HEK293 (cell line): Measurements from ENCODE around the gene BIVM.

ENCODE experiments used
- EGR2 ChIP-seq: fragments of 450-650 bp; formaldehyde crosslinking; IDR thresholded peaks from 2 replicates; pipeline ENCODE4 v1.5.1; 2016; ENCODE audit warnings: low read depth, missing biosample characterization, missing genetic modification characterization
- IKZF3 ChIP-seq: fragments of 450-650 bp; IDR thresholded peaks from 2 replicates; pipeline ENCODE4 v1.5.0; 2018; ENCODE audit warnings: missing biosample characterization, mild to moderate bottlenecking, missing genetic modification characterization, moderate library complexity
- SP3 ChIP-seq: fragments of 450-650 bp; formaldehyde crosslinking; IDR thresholded peaks from 2 replicates; pipeline ENCODE4 v1.5.1; 2016; ENCODE audit warnings: missing biosample characterization, missing genetic modification characterization
- SP7 ChIP-seq: fragments of 450-650 bp; formaldehyde crosslinking; IDR thresholded peaks from 2 replicates; pipeline ENCODE4 v1.5.1; 2016; ENCODE audit warnings: missing biosample characterization, missing genetic modification characterization
- ZBTB48 ChIP-seq: fragments of 450-650 bp; formaldehyde crosslinking; IDR thresholded peaks from 2 replicates; pipeline ENCODE4 v1.5.1; 2016; ENCODE audit warnings: missing biosample characterization, missing genetic modification characterization
- ZNF121 ChIP-seq: fragments of 450-650 bp; formaldehyde crosslinking; IDR thresholded peaks from 2 replicates; pipeline ENCODE4 v1.5.1; 2016; ENCODE audit warnings: missing biosample characterization, missing genetic modification characterization
- ZNF239 ChIP-seq: fragments of 450-650 bp; formaldehyde crosslinking; IDR thresholded peaks from 2 replicates; pipeline ENCODE4 v1.5.1; 2016; ENCODE audit warnings: missing biosample characterization, missing genetic modification characterization
- ZNF24 ChIP-seq: fragments of 450-650 bp; formaldehyde crosslinking; IDR thresholded peaks from 2 replicates; pipeline ENCODE4 v1.5.1; 2016; ENCODE audit warnings: missing biosample characterization, missing genetic modification characterization
- ZNF549 ChIP-seq: fragments of 450-650 bp; IDR thresholded peaks from 2 replicates; pipeline ENCODE4 v1.5.1; 2018; ENCODE audit warnings: missing biosample characterization, missing genetic modification characterization, mild to moderate bottlenecking, inconsistent platforms, moderate library complexity
- ZNF658 ChIP-seq: fragments of 450-650 bp; formaldehyde crosslinking; IDR thresholded peaks from 2 replicates; pipeline ENCODE4; 2016; ENCODE audit warnings: missing biosample characterization, missing genetic modification characterization
- ZNF776 ChIP-seq: fragments of 450-650 bp; formaldehyde crosslinking; IDR thresholded peaks from 2 replicates; pipeline ENCODE4 v1.5.0; 2017; ENCODE audit warnings: missing biosample characterization, missing genetic modification characterization, borderline replicate concordance
- ZNF791 ChIP-seq: fragments of 450-650 bp; formaldehyde crosslinking; IDR thresholded peaks from 2 replicates; pipeline ENCODE4 v1.5.1; 2016; ENCODE audit warnings: missing biosample characterization, missing genetic modification characterization
- TF ChIP-seq, protein P1 (sequence below): fragments of 450-650 bp; formaldehyde crosslinking; IDR thresholded peaks from 2 replicates; pipeline ENCODE4 v1.5.1; 2016; ENCODE audit warnings: missing biosample characterization, missing genetic modification characterization
- TF ChIP-seq, protein P2 (sequence below): fragments of 450-650 bp; formaldehyde crosslinking; IDR thresholded peaks from 2 replicates; pipeline ENCODE4 v1.5.1; 2016; ENCODE audit warnings: missing biosample characterization, missing genetic modification characterization
- TF ChIP-seq, protein P3 (sequence below): fragments of 450-650 bp; formaldehyde crosslinking; IDR thresholded peaks from 2 replicates; pipeline ENCODE4 v1.5.1; 2017; ENCODE audit warnings: missing biosample characterization, missing genetic modification characterization
- TF ChIP-seq, protein P4 (sequence below): fragments of 450-650 bp; formaldehyde crosslinking; IDR thresholded peaks from 2 replicates; pipeline ENCODE4 v1.5.1; 2016; ENCODE audit warnings: missing biosample characterization, missing genetic modification characterization
- TF ChIP-seq, protein P5 (sequence below): fragments of 450-650 bp; formaldehyde crosslinking; conservative IDR thresholded peaks from 2 replicates; pipeline ENCODE4 v1.5.1; 2016; ENCODE audit warnings: low read depth, missing biosample characterization, missing genetic modification characterization
- TF ChIP-seq, protein P6 (sequence below): fragments of 450-650 bp; formaldehyde crosslinking; IDR thresholded peaks from 2 replicates; pipeline ENCODE4 v1.5.1; 2016; ENCODE audit warnings: missing biosample characterization, missing genetic modification characterization
- TF ChIP-seq, protein P7 (sequence below): fragments of 450-650 bp; formaldehyde crosslinking; optimal IDR thresholded peaks from 2 replicates; pipeline ENCODE3; 2016; ENCODE audit warnings: missing biosample characterization, mild to moderate bottlenecking, missing genetic modification characterization

Gene BIVM

DNA sequence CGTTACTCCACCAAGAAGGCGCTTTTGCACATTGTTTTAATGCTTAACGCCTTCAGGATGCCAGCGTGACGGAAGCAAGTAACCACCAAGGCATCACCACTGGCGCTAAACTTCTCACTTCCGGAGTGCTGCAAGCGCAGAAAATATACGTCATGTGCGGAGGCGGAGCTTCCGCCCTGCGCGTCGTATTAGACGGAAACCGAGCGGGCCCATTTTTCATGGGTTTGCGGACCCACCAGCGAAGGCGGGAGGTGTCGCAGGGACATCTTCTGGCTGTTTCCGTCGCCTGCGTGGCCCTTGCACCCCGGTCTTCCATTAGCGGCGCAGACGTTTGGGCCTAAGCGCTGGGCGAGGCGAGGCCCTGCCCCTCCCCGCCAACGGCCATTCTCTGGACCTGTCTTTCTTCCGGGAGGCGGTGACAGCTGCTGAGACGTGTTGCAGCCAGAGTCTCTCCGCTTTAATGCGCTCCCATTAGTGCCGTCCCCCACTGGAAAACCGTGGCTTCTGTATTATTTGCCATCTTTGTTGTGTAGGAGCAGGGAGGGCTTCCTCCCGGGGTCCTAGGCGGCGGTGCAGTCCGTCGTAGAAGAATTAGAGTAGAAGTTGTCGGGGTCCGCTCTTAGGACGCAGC is 46.8 kb downstream of the BIVM start, which contains the start of gene ERCC5 (continued):
- TF ChIP-seq, protein P1, sequence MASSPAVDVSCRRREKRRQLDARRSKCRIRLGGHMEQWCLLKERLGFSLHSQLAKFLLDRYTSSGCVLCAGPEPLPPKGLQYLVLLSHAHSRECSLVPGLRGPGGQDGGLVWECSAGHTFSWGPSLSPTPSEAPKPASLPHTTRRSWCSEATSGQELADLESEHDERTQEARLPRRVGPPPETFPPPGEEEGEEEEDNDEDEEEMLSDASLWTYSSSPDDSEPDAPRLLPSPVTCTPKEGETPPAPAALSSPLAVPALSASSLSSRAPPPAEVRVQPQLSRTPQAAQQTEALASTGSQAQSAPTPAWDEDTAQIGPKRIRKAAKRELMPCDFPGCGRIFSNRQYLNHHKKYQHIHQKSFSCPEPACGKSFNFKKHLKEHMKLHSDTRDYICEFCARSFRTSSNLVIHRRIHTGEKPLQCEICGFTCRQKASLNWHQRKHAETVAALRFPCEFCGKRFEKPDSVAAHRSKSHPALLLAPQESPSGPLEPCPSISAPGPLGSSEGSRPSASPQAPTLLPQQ (tag by site-specific recombination): peak; percentile 98
- no peak for TF ChIP-seq ZNF791
- peak; percentile 58; the same call in 1 of the 2 replicates for TF ChIP-seq ZNF24 (tag by site-specific recombination)
- peak; percentile 58; the same call in 1 of the 2 replicates for TF ChIP-seq IKZF3 (tag by site-specific recombination)
- TF ChIP-seq, protein P2, sequence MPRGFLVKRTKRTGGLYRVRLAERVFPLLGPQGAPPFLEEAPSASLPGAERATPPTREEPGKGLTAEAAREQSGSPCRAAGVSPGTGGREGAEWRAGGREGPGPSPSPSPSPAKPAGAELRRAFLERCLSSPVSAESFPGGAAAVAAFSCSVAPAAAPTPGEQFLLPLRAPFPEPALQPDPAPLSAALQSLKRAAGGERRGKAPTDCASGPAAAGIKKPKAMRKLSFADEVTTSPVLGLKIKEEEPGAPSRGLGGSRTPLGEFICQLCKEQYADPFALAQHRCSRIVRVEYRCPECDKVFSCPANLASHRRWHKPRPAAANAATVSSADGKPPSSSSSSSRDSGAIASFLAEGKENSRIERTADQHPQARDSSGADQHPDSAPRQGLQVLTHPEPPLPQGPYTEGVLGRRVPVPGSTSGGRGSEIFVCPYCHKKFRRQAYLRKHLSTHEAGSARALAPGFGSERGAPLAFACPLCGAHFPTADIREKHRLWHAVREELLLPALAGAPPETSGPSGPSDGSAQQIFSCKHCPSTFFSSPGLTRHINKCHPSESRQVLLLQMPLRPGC (tag by site-specific recombination): 0 out of 2 replicates have a peak, but pooled peaks have one; percentile 43
- peak; percentile 82 for TF ChIP-seq SP7 (tag by site-specific recombination)
- no peak for TF ChIP-seq ZNF239 (tag by site-specific recombination)
- TF ChIP-seq, protein P3, sequence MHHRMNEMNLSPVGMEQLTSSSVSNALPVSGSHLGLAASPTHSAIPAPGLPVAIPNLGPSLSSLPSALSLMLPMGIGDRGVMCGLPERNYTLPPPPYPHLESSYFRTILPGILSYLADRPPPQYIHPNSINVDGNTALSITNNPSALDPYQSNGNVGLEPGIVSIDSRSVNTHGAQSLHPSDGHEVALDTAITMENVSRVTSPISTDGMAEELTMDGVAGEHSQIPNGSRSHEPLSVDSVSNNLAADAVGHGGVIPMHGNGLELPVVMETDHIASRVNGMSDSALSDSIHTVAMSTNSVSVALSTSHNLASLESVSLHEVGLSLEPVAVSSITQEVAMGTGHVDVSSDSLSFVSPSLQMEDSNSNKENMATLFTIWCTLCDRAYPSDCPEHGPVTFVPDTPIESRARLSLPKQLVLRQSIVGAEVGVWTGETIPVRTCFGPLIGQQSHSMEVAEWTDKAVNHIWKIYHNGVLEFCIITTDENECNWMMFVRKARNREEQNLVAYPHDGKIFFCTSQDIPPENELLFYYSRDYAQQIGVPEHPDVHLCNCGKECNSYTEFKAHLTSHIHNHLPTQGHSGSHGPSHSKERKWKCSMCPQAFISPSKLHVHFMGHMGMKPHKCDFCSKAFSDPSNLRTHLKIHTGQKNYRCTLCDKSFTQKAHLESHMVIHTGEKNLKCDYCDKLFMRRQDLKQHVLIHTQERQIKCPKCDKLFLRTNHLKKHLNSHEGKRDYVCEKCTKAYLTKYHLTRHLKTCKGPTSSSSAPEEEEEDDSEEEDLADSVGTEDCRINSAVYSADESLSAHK (tag by site-specific recombination): 0 out of 2 replicates have a peak, but pooled peaks have one; percentile 17
- peak; percentile 80 for TF ChIP-seq EGR2 (tag by site-specific recombination)
- TF ChIP-seq SP3: peak; percentile 95
- no peak; the same call in 1 of the 2 replicates for TF ChIP-seq ZBTB48 (tag by site-specific recombination)
- TF ChIP-seq ZNF776 (tag by site-specific recombination): no peak
- TF ChIP-seq, protein P4, sequence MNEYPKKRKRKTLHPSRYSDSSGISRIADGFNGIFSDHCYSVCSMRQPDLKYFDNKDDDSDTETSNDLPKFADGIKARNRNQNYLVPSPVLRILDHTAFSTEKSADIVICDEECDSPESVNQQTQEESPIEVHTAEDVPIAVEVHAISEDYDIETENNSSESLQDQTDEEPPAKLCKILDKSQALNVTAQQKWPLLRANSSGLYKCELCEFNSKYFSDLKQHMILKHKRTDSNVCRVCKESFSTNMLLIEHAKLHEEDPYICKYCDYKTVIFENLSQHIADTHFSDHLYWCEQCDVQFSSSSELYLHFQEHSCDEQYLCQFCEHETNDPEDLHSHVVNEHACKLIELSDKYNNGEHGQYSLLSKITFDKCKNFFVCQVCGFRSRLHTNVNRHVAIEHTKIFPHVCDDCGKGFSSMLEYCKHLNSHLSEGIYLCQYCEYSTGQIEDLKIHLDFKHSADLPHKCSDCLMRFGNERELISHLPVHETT (tag by site-specific recombination): peak; percentile 91
- TF ChIP-seq, protein P5, sequence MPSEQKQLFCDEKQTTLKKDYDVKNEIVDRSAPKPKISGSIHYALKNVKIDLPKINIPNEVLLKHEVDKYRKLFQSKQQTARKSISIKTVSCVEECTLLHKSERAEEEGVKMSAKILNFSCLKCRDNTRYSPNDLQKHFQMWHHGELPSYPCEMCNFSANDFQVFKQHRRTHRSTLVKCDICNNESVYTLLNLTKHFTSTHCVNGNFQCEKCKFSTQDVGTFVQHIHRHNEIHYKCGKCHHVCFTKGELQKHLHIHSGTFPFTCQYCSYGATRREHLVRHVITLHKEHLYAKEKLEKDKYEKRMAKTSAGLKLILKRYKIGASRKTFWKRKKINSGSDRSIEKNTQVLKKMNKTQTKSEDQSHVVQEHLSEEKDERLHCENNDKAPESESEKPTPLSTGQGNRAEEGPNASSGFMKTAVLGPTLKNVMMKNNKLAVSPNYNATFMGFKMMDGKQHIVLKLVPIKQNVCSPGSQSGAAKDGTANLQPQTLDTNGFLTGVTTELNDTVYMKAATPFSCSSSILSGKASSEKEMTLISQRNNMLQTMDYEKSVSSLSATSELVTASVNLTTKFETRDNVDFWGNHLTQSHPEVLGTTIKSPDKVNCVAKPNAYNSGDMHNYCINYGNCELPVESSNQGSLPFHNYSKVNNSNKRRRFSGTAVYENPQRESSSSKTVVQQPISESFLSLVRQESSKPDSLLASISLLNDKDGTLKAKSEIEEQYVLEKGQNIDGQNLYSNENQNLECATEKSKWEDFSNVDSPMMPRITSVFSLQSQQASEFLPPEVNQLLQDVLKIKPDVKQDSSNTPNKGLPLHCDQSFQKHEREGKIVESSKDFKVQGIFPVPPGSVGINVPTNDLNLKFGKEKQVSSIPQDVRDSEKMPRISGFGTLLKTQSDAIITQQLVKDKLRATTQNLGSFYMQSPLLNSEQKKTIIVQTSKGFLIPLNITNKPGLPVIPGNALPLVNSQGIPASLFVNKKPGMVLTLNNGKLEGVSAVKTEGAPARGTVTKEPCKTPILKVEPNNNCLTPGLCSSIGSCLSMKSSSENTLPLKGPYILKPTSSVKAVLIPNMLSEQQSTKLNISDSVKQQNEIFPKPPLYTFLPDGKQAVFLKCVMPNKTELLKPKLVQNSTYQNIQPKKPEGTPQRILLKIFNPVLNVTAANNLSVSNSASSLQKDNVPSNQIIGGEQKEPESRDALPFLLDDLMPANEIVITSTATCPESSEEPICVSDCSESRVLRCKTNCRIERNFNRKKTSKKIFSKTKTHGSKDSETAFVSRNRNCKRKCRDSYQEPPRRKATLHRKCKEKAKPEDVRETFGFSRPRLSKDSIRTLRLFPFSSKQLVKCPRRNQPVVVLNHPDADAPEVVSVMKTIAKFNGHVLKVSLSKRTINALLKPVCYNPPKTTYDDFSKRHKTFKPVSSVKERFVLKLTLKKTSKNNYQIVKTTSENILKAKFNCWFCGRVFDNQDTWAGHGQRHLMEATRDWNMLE (tag by site-specific recombination): peak; percentile 84
- TF ChIP-seq, protein P6, sequence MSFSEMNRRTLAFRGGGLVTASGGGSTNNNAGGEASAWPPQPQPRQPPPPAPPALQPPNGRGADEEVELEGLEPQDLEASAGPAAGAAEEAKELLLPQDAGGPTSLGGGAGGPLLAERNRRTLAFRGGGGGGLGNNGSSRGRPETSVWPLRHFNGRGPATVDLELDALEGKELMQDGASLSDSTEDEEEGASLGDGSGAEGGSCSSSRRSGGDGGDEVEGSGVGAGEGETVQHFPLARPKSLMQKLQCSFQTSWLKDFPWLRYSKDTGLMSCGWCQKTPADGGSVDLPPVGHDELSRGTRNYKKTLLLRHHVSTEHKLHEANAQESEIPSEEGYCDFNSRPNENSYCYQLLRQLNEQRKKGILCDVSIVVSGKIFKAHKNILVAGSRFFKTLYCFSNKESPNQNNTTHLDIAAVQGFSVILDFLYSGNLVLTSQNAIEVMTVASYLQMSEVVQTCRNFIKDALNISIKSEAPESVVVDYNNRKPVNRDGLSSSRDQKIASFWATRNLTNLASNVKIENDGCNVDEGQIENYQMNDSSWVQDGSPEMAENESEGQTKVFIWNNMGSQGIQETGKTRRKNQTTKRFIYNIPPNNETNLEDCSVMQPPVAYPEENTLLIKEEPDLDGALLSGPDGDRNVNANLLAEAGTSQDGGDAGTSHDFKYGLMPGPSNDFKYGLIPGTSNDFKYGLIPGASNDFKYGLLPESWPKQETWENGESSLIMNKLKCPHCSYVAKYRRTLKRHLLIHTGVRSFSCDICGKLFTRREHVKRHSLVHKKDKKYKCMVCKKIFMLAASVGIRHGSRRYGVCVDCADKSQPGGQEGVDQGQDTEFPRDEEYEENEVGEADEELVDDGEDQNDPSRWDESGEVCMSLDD (tag by site-specific recombination): peak; percentile 88
- no peak for TF ChIP-seq ZNF549 (tag by site-specific recombination)
- peak; percentile 61; the same call in 1 of the 2 replicates for TF ChIP-seq ZNF121
- TF ChIP-seq ZNF658 (tag by site-specific recombination): no peak
- TF ChIP-seq, protein P7, sequence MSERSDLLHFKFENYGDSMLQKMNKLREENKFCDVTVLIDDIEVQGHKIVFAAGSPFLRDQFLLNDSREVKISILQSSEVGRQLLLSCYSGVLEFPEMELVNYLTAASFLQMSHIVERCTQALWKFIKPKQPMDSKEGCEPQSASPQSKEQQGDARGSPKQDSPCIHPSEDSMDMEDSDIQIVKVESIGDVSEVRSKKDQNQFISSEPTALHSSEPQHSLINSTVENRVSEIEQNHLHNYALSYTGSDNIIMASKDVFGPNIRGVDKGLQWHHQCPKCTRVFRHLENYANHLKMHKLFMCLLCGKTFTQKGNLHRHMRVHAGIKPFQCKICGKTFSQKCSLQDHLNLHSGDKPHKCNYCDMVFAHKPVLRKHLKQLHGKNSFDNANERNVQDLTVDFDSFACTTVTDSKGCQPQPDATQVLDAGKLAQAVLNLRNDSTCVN: peak; percentile 46
